SK-N-SH (cell line): ENCODE results near the gene ZSWIM3. TPM values are rescaled to one million over a fixed set of nuclear protein-coding genes. Genes with fewer than 3 reads are reported as not detected.

Experiments
- CTCF ChIA-PET: fragments of 300-600, 350-600 bp; formaldehyde crosslinking; extraction: SDS; loops from one replicate; lab custom pipeline; 2021; lab: Yijun Ruan, JAX
- POLR2A ChIA-PET: fragments of 350-600 bp; sonication (Branson Sonifier 250); formaldehyde crosslinking; extraction: SDS; loops from one replicate; lab custom pipeline; 2020; ENCODE audit warnings: antibody characterized with exemption, inconsistent platforms; lab: Yijun Ruan, JAX
- DNase-seq: peaks from one replicate; pipeline ENCODE4 v3.0.0; 2012
- H2AFZ ChIP-seq: fragments of 200-600 bp; sonication (generic); 2 replicates; pipeline ENCODE4 v1.8.1; 2016; ENCODE audit warnings: antibody characterized with exemption, mild to moderate bottlenecking, low read depth
- H3F3A ChIP-seq: fragments of 200-600 bp; sonication (generic); replicated peaks from 2 replicates; pipeline ENCODE3; 2016; ENCODE audit warnings: antibody characterized with exemption, mild to moderate bottlenecking; ENCODE audit not compliant: insufficient read depth
- H3K27ac ChIP-seq, 2 experiments: fragments of 200-500 bp in 1 of 2; fragments of 200-600 bp in 1 of 2; sonication (Bioruptor generic) in 1 of 2; sonication (generic), shearing (Covaris generic) in 1 of 2; 2 replicates each; pipeline versions ENCODE4 v1.5.1 to v1.6.1; 2014 to 2016; ENCODE audit warnings: low read depth in 2 of 2, inconsistent platforms in 1 of 2, low read length in 1 of 2, mild to moderate bottlenecking in 1 of 2, mixed read lengths in 1 of 2
- H3K27me3 ChIP-seq: fragments of 200-600 bp; sonication (generic), shearing (Covaris generic); 2 replicates; pipeline ENCODE4 v1.6.1; 2016; ENCODE audit warnings: mixed run types; ENCODE audit not compliant: insufficient read depth
- H3K36me3 ChIP-seq, 2 experiments: fragments of 200-500 bp in 1 of 2; fragments of 200-600 bp in 1 of 2; sonication (Bioruptor generic) in 1 of 2; sonication (generic) in 1 of 2; replicated peaks in 1 of 2; 2 replicates each; pipeline versions ENCODE3 to v1.5.1; 2014 to 2016; ENCODE audit warnings: low read length in 1 of 2, mild to moderate bottlenecking in 1 of 2; ENCODE audit not compliant: insufficient read depth in 2 of 2, control insufficient read depth in 1 of 2
- H3K4me1 ChIP-seq, 2 experiments: fragments of 200-500 bp in 1 of 2; fragments of 200-600 bp in 1 of 2; sonication (Bioruptor generic) in 1 of 2; sonication (generic), shearing (Covaris generic) in 1 of 2; 2 replicates each; pipeline versions ENCODE4 v1.5.1 to v1.6.1; 2014 to 2016; ENCODE audit warnings: low read depth in 1 of 2, low read length in 1 of 2, mixed run types in 1 of 2; ENCODE audit not compliant: insufficient read depth in 2 of 2, control insufficient read depth in 1 of 2
- H3K4me2 ChIP-seq: fragments of 200-600 bp; sonication (generic), shearing (Covaris generic); 2 replicates; pipeline ENCODE4 v1.6.1; 2017; ENCODE audit warnings: mixed run types
- H3K4me3 ChIP-seq, 2 experiments: fragments of 200-500 bp in 1 of 2; fragments of 200-600 bp in 1 of 2; sonication (Bioruptor generic) in 1 of 2; sonication (generic), shearing (Covaris generic) in 1 of 2; 2 replicates each; pipeline versions ENCODE4 v1.5.1 to v1.8.1; 2014 to 2016; ENCODE audit warnings: low read depth in 2 of 2, inconsistent platforms in 1 of 2, low read length in 1 of 2, mild to moderate bottlenecking in 1 of 2, mixed read lengths in 1 of 2, moderate library complexity in 1 of 2
- H3K79me2 ChIP-seq: fragments of 200-600 bp; sonication (generic); 2 replicates; pipeline ENCODE4 v1.8.1; 2017; ENCODE audit warnings: mild to moderate bottlenecking; ENCODE audit not compliant: insufficient read depth
- H3K9ac ChIP-seq: fragments of 200-600 bp; sonication (generic); 2 replicates; pipeline ENCODE4 v1.6.1; 2017; ENCODE audit warnings: mixed run types
- H3K9me2 ChIP-seq: fragments of 200-600 bp; sonication (generic); 2 replicates; pipeline ENCODE4 v1.6.1; 2017; ENCODE audit warnings: mixed run types
- H3K9me3 ChIP-seq: fragments of 200-600 bp; sonication (generic); 2 replicates; pipeline ENCODE4 v1.6.1; 2017; ENCODE audit warnings: mixed run types, mild to moderate bottlenecking, moderate library complexity
- H4K20me1 ChIP-seq: fragments of 200-600 bp; sonication (generic); 2 replicates; pipeline ENCODE4 v1.6.1; 2017; ENCODE audit warnings: mild to moderate bottlenecking, mixed run types; ENCODE audit not compliant: insufficient read depth
- CHD2 ChIP-seq: fragments of 150-350 bp; IDR thresholded peaks from 2 replicates; pipeline ENCODE4 v1.6.1; 2018; ENCODE audit warnings: low read length; ENCODE audit not compliant: partially characterized antibody
- ELF1 ChIP-seq: IDR thresholded peaks from 2 replicates; pipeline ENCODE4 v1.4.0; 2012
- EP300 ChIP-seq, 2 experiments: IDR thresholded peaks; 2 replicates each; pipeline versions ENCODE4 v1.4.0 to v1.6.1; 2012; ENCODE audit warnings: borderline replicate concordance in 1 of 2, low read depth in 1 of 2, low read length in 1 of 2
- FOXJ3 ChIP-seq: sonication (generic); formaldehyde crosslinking; IDR thresholded peaks from 2 replicates; pipeline ENCODE4 v1.5.1; 2020; ENCODE audit warnings: mild to moderate bottlenecking, missing genetic modification reagents
- FOXM1 ChIP-seq: IDR thresholded peaks from 2 replicates; pipeline ENCODE4 v1.4.0; 2012; ENCODE audit warnings: low read depth, mild to moderate bottlenecking
- JUND ChIP-seq: IDR thresholded peaks from 2 replicates; pipeline ENCODE4 v1.4.0; 2012
- NFIC ChIP-seq: IDR thresholded peaks from 2 replicates; pipeline ENCODE4 v1.4.0; 2012; ENCODE audit warnings: borderline replicate concordance
- NRF1 ChIP-seq: IDR thresholded peaks from 2 replicates; pipeline ENCODE4 v1.6.1; 2012; ENCODE audit warnings: low read depth, mild to moderate bottlenecking, low read length
- PBX3 ChIP-seq: IDR thresholded peaks from 2 replicates; pipeline ENCODE4; 2012
- RAD21 ChIP-seq: IDR thresholded peaks from 2 replicates; pipeline ENCODE4 v1.6.1; 2012; ENCODE audit warnings: mild to moderate bottlenecking, low read length
- RCOR1 ChIP-seq: fragments of 150-350 bp; IDR thresholded peaks from 2 replicates; pipeline ENCODE4 v1.6.1; 2017; ENCODE audit warnings: antibody characterized with exemption, low read length
- REST ChIP-seq: IDR thresholded peaks from 2 replicates; pipeline ENCODE4 v1.6.1; 2012; ENCODE audit warnings: mild to moderate bottlenecking, low read depth, low read length, moderate library complexity
- RFX5 ChIP-seq: IDR thresholded peaks from 2 replicates; pipeline ENCODE4 v1.6.1; 2012; ENCODE audit warnings: mild to moderate bottlenecking, improper control_type of control experiment, low read length
- TCF12 ChIP-seq: IDR thresholded peaks from 2 replicates; pipeline ENCODE4 v1.4.0; 2012
- USF1 ChIP-seq: IDR thresholded peaks from 2 replicates; pipeline ENCODE4 v1.4.0; 2012; ENCODE audit warnings: low read depth, borderline replicate concordance
- YY1 ChIP-seq: IDR thresholded peaks from 2 replicates; pipeline ENCODE4 v1.4.0; 2012; ENCODE audit warnings: low read depth, mild to moderate bottlenecking
- WGBS: methylation state at CpG from one replicate; pipeline ENCODE4 v1.1.6; 2017; ENCODE audit warnings: low lambda C conversion rate; 5-methylcytosine and 5-hydroxymethylcytosine counted together
- polyA plus RNA-seq, 3 experiments: library from polyadenylated mRNA; depleted of rRNA; stranded (reverse); fragments of >200 nt; gene quantifications; 2 replicates each; pipeline ENCODE4 v1.2.3, GENCODE V29; 2012

The ZSWIM3 gene
- polyA plus RNA-seq, 1 of the 3 experiments (the other 2 are of a cell fraction), result 2.3 TPM

GRCh38 chr20:45893831-45894230 is 36.4 kb downstream of the ZSWIM3 start (continued):
- TF ChIP-seq FOXM1, result no peak
- TF ChIP-seq REST, result no peak
- TF ChIP-seq JUND, result no peak
- no peak for TF ChIP-seq RAD21
- no peak for TF ChIP-seq TCF12

GRCh38 chr20:45894797-45895196 is 37.4 kb downstream of the ZSWIM3 start:
- no peak for DNase-seq
- Histone ChIP-seq H3K9me2 (no peaks in the 10 kb centered on the region), H3K27me3 (no peaks in the 10 kb centered on the region), H3K4me2 (no peak overlapping the region), H3K36me3 (peaks cover 15 to 43% of the 10 kb centered on the region in 2 experiments), H3K27ac (no peak overlapping the region)
- 84% methylated on average over 11 of the region's 12 CpGs for WGBS
- TF ChIP-seq EP300 (IDR thresholded peaks at IDR 0.05; ENCODE audit: borderline replicate concordance in 1 of 2, low read depth in 1 of 2, low read length in 1 of 2), result no peak
- no peak for TF ChIP-seq FOXJ3 (CRISPR knock-in tag)
- TF ChIP-seq CHD2, result no peak
- no peak for TF ChIP-seq USF1
- TF ChIP-seq YY1, result no peak
- no peak for TF ChIP-seq PBX3
- no peak for TF ChIP-seq RFX5
- no peak for TF ChIP-seq RCOR1
- TF ChIP-seq ELF1, result no peak
- no peak for TF ChIP-seq FOXM1
- no peak for TF ChIP-seq NFIC
- TF ChIP-seq NRF1, result no peak
- no peak for TF ChIP-seq REST
- TF ChIP-seq, all 33 proteins: peak for 0
- ChIA-PET POLR2A (no interaction called here), CTCF (no interaction called here)
- Histone ChIP-seq H2AFZ (no peak overlapping the region), H3K9ac (no peak overlapping the region), H3K4me3 (no peak overlapping the region), H4K20me1 (no peaks in the 10 kb centered on the region), H3K4me1 (peaks cover 0 to 9% of the 10 kb centered on the region in 2 experiments; a peak in 2 of 4 replicates), H3F3A (peaks cover 7% of the 10 kb centered on the region), H3K79me2 (peaks cover 11% of the 10 kb centered on the region), H3K9me3 (no peaks in the 10 kb centered on the region)
